ENCODE measurements around the gene SPATA46.

The SPATA46 gene

GRCh38 chr1:162390396-162391185 lies 13.9 kb upstream of the SPATA46 start:
- H3K4me3 ChIP-seq, result no peak overlapping the region
- no peak overlapping the region for H3K27ac ChIP-seq
- TF ChIP-seq CTCF (IDR thresholded peaks at IDR 0.05), result no peak
- no peak for DNase-seq (ENCODE audit: low spot score)

GRCh38 chr1:162389971-162390370 lies 13.3 kb upstream of the SPATA46 start:
- H3K27ac ChIP-seq, result no peak overlapping the region
- no peak overlapping the region for H3K4me3 ChIP-seq
- DNase-seq (ENCODE audit: low spot score), result no peak
- no peak for TF ChIP-seq CTCF (IDR thresholded peaks at IDR 0.05)

- H3K4me3 ChIP-seq, result no peak overlapping the region
- TF ChIP-seq CTCF (IDR thresholded peaks at IDR 0.05), result no peak
- DNase-seq (ENCODE audit: low spot score), result no peak
- no peak overlapping the region for H3K27ac ChIP-seq
Observed at GRCh38 chr1:162389021-162389818, 12.6 kb upstream of the SPATA46 start.

GRCh38 chr1:162388615-162389014 lies 12.0 kb upstream of the SPATA46 start:
- H3K27ac ChIP-seq, result no peak overlapping the region
- no peak for TF ChIP-seq CTCF (IDR thresholded peaks at IDR 0.05)
- DNase-seq (ENCODE audit: low spot score), result no peak
- no peak overlapping the region for H3K4me3 ChIP-seq

GRCh38 chr1:162388083-162388594 lies 11.5 kb upstream of the SPATA46 start:
- H3K27ac ChIP-seq, result no peak overlapping the region
- no peak overlapping the region for H3K4me3 ChIP-seq
- DNase-seq (ENCODE audit: low spot score), result no peak
- TF ChIP-seq CTCF (IDR thresholded peaks at IDR 0.05), result no peak

GRCh38 chr1:162387226-162388082 lies 10.8 kb upstream of the SPATA46 start:
- DNase-seq (ENCODE audit: low spot score), result peak; percentile 52
- no peak for TF ChIP-seq CTCF (IDR thresholded peaks at IDR 0.05)
- no peak overlapping the region for H3K27ac ChIP-seq
- H3K4me3 ChIP-seq, result no peak overlapping the region

All from coronary artery (tissue), 2 donors.